ENCODE data around the gene PHF21A. TPM values are rescaled to one million over a fixed set of nuclear protein-coding genes. Genes with fewer than 3 reads are reported as not detected.

Gene PHF21A
- polyA plus RNA-seq, 1 experiment, result 17.1 TPM

DNA sequence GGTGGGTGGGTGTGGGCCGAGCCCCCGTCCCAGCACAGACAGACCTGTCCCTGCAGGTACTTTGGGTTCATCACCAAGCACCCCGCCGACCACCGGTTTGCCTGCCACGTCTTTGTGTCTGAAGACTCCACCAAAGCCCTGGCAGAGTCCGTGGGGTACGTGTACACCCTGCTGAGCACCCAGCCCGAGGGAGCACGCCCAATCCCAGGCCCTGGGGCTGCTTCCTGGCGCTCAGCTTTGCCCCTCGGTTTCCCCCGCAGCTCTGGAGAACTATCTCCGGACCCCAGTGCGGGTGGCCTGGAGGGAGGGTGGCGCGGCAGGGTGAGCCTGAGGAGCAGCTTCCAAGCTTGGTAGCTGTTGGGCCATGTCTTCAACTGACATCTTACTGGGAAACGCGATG is 216.2 kb downstream of the PHF21A start:
- CTCF ChIA-PET, result no interaction called here
- Histone ChIP-seq H3K27me3 (ENCODE audit: control insufficient read depth, insufficient read depth, low read length) (no peaks in the 10 kb centered on the region), H3K4me3 (ENCODE audit: low read depth, low read length) (no peak overlapping the region), H3K36me3 (ENCODE audit: control insufficient read depth, insufficient read depth, low read length) (peaks cover 6% of the 10 kb centered on the region)
- TF ChIP-seq, protein P1, sequence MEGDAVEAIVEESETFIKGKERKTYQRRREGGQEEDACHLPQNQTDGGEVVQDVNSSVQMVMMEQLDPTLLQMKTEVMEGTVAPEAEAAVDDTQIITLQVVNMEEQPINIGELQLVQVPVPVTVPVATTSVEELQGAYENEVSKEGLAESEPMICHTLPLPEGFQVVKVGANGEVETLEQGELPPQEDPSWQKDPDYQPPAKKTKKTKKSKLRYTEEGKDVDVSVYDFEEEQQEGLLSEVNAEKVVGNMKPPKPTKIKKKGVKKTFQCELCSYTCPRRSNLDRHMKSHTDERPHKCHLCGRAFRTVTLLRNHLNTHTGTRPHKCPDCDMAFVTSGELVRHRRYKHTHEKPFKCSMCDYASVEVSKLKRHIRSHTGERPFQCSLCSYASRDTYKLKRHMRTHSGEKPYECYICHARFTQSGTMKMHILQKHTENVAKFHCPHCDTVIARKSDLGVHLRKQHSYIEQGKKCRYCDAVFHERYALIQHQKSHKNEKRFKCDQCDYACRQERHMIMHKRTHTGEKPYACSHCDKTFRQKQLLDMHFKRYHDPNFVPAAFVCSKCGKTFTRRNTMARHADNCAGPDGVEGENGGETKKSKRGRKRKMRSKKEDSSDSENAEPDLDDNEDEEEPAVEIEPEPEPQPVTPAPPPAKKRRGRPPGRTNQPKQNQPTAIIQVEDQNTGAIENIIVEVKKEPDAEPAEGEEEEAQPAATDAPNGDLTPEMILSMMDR (IDR thresholded peaks at IDR 0.05; ENCODE audit: insufficient read depth, low read depth, low read length), result no peak
- POLR2A ChIA-PET, result interaction anchor here (0.7 kb wide), 1 partner anchor 742 kb away, joined by 9 read pairs; no protein-coding TSS in a partner anchor
- DNase-seq (ENCODE audit: low read depth), result no peak

DNA sequence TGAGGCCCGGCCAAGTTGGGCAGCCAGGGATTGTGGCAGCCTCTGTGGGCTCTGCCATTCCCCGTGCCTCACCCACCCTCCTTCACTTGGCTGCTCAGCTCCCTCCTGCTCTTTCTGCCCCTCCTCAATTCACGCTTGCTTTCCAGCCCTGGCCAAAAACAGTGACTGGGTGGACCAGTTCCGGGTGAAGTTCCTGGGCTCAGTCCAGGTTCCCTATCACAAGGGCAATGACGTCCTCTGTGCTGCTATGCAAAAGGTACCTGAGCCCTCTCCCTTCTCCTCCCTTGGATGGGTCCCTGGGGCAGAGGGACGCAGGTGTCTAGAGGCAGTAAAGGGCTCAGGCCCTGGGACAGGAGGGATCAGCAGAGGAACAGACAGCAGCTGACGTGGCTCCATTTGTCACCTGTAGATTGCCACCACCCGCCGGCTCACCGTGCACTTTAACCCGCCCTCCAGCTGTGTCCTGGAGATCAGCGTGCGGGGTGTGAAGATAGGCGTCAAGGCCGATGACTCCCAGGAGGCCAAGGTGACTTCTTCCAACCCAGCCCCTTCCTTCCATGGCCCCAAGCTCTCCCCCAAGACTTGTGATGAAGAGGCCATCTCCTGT is 216.8 kb downstream of the PHF21A start:
- CTCF ChIA-PET, result no interaction called here
- Histone ChIP-seq H3K27me3 (ENCODE audit: control insufficient read depth, insufficient read depth, low read length) (no peaks in the 10 kb centered on the region), H3K4me3 (ENCODE audit: low read depth, low read length) (no peak overlapping the region), H3K36me3 (ENCODE audit: control insufficient read depth, insufficient read depth, low read length) (peaks cover 4% of the 10 kb centered on the region)
- POLR2A ChIA-PET, result no interaction called here
- no peak for DNase-seq (ENCODE audit: low read depth)
- TF ChIP-seq, protein P1 (IDR thresholded peaks at IDR 0.05; ENCODE audit: insufficient read depth, low read depth, low read length), result no peak

DNA sequence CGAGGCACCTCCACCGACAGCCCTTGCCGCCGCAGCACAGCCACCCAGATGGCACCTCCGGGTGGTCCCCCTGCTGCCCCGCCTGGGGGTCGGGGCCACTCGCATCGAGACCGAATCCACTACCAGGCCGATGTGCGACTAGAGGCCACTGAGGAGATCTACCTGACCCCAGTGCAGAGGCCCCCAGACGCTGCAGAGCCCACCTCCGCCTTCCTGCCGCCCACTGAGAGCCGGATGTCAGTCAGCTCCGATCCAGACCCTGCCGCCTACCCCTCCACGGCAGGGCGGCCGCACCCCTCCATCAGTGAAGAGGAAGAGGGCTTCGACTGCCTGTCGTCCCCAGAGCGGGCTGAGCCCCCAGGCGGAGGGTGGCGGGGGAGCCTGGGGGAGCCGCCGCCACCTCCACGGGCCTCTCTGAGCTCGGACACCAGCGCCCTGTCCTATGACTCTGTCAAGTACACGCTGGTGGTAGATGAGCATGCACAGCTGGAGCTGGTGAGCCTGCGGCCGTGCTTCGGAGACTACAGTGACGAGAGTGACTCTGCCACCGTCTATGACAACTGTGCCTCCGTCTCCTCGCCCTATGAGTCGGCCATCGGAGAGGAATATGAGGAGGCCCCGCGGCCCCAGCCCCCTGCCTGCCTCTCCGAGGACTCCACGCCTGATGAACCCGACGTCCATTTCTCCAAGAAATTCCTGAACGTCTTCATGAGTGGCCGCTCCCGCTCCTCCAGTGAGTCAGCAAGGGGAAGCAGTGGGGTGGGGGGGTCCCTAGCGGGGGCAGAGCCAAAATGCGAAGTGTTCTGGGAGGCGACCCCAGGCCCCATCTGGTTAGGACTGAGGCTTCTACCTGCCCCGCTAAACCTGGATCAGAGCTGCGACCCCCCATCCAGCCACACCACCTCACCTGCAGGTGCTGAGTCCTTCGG is 218.5 kb downstream of the PHF21A start:
- ChIA-PET CTCF (interaction anchor here (0.6 kb wide), 1 partner anchor 28 kb away, joined by 3 read pairs; no protein-coding TSS in a partner anchor), POLR2A (no interaction called here)
- H3K36me3 ChIP-seq (ENCODE audit: control insufficient read depth, insufficient read depth, low read length), result peaks cover 4% of the 10 kb centered on the region
- TF ChIP-seq, protein P1 (IDR thresholded peaks at IDR 0.05; ENCODE audit: insufficient read depth, low read depth, low read length), result no peak
- H3K27me3 ChIP-seq (ENCODE audit: control insufficient read depth, insufficient read depth, low read length), result no peaks in the 10 kb centered on the region
- DNase-seq (ENCODE audit: low read depth), result no peak
- H3K4me3 ChIP-seq (ENCODE audit: low read depth, low read length), result no peak overlapping the region

DNA sequence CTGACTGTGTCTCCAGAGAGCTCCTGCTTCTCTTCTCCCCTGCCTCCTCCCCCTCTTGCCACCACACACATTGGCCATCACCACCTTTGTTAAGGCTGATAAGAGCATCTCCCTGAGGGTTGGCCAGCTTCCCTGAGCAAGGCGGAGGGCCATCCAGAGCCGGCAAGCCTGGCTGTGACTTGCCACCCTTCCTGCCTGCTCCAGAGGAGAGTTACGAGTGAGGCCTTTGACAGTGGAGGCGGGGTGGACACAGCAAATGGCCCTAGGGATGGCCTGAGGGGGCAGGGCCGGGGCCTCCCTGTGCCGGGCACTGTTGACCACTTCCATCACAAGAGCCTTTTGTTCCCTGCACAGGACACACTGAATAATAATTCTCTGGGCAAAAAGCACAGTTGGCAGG is 219.6 kb downstream of the PHF21A start:
- H3K4me3 ChIP-seq (ENCODE audit: low read depth, low read length), result no peak overlapping the region
- POLR2A ChIA-PET, result interaction anchor here (0.6 kb wide), 1 partner anchor 14 kb away, joined by 3 read pairs; no protein-coding TSS in a partner anchor
- TF ChIP-seq, protein P1 (IDR thresholded peaks at IDR 0.05; ENCODE audit: insufficient read depth, low read depth, low read length), result no peak
- CTCF ChIA-PET, result interaction anchor here (0.6 kb wide), 1 partner anchor 562 kb away, joined by 3 read pairs; no protein-coding TSS in a partner anchor
- no peak for DNase-seq (ENCODE audit: low read depth)
- peaks cover 4% of the 10 kb centered on the region for H3K36me3 ChIP-seq (ENCODE audit: control insufficient read depth, insufficient read depth, low read length)
- peaks cover 3% of the 10 kb centered on the region for H3K27me3 ChIP-seq (ENCODE audit: control insufficient read depth, insufficient read depth, low read length)

Measured in BJ (cell line).